Stimulated activated CD8-positive, alpha-beta memory T cell treated with anti-CD3 and anti-CD28 coated beads, Interleukin-7, amount 100 ng/mL, for 48 hours (primary cell): ENCODE data around the gene SLC10A7.

Experiments used
- DNase-seq, 2 donors: peaks; one replicate each; pipeline ENCODE4 v3.0.0-alpha.2; 2020; ENCODE audit warnings: low read depth in 1 of 2; ENCODE audit errors: extremely low read depth in 1 of 2

The SLC10A7 gene

DNA sequence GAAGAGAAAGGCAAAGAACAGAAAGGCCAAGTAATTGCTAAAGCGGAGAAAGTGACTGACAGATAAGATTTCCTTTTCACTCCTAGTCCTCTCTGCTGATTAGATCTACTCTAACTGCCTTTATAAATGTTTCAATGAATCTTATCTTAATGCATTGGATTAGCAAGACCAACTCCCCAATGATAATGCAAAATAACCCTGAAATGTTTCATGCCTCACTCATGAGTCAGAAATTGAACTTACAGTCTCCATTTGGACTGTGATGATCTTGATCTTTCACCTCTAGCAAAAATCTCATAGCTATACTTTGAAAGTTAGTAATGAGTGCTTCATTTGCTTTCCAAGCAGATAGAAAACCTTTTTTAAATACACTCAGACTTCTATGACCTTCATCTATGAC, 26.5 kb downstream of the SLC10A7 start:
- no peak for DNase-seq

DNA sequence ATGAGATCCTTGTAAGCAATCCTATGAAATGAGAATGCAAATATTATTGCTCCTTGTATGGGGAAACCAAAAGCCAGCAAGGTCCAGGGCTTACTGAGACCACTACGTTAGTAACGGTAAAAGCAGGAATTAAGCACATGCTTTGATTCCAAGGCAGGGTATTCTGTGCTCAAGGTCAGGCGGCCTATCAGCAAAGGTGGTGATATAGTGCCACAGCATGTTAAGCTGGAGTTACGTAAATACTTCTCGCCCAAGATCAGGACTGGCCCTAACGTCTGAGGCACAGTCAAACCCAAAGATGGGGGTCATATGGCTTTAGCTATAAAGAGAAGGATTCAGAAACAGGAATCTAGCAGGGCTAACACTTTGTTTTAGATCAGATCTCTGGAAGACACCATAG, 27.6 kb downstream of the SLC10A7 start:
- DNase-seq = no peak

DNA sequence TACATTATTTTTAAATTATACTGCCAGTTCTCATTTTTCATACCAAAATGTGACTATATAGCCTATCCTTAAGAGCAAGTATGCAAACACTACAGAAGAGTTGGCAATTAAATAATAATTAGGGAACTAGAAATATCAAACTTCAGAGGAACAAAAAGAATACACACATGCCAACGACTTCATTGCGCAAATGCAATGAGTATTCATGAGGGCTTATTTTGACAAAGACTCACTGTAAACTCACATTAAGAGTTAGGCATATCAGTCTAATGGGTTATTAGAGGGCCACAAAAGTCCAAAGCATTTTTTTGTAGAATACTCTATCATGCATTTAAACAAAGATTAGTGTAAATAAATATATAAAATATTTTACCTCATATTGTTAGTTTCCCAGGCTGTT, 31.6 kb downstream of the SLC10A7 start:
- no peak for DNase-seq

- DNase-seq = no peak
Observed at GRCh38 chr4:146488495-146489174, 33.1 kb downstream of the SLC10A7 start.

DNA sequence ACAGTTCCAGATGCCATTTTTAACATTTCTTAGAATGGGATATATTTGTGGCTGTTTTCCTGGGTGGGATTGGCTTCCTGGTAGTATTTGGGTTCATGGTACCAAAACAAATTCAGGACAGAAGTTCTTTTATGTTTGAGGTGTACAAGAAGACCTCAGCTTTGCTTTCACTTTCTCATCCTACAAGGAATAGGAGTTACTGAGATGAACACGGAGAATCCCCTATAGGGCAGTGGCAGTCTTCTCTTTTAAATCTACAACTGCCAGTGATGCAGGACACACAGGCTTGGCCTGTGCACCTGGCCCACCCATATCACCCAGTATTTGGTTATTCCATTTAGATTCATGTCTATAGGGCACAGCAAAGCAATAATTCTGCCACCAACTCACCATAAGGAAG, 35.2 kb downstream of the SLC10A7 start:
- DNase-seq = no peak

DNA sequence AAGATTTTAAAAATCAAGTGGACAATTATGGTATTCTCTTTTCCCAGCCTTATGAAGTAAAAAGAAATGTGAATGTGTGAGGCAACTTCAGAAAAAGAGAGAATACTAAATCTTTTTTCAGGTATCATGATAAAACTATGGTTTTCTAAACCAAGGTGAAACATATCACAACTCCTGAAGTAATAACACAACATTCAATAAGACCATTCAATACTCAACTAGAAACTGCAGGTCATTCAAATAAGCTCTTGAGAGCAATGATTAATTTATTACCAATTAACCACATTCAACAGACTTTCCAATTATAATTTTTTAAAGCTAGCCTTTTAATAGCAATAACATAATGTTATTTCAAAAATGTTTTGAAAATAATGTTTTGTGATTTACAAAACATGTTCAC, 35.8 kb downstream of the SLC10A7 start:
- DNase-seq = no peak

- DNase-seq = no peak
Observed at GRCh38 chr4:146482788-146483187, 39.0 kb downstream of the SLC10A7 start.

DNA sequence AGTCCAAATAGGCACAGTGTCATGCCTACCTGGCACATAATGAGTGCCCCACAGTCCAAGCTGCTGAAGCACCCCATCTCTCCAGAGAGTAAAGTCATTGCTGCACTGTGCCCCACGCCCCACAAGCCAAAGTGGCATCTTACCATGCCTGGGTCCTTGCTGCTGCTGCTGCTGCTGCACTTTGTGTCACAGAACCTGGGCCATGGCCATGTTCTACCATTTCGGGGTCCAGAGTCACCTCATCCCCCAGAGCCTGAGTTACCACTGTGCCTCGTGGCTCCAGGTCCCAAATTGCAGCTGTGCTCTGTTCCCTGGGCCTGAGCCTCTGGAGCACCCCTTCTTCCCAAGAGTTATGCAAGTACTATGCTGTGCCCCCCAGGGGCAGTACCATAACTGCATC, 40.5 kb downstream of the SLC10A7 start:
- no peak for DNase-seq

GRCh38 chr4:146478009-146478408, 43.7 kb downstream of the SLC10A7 start:
- DNase-seq = no peak

DNA sequence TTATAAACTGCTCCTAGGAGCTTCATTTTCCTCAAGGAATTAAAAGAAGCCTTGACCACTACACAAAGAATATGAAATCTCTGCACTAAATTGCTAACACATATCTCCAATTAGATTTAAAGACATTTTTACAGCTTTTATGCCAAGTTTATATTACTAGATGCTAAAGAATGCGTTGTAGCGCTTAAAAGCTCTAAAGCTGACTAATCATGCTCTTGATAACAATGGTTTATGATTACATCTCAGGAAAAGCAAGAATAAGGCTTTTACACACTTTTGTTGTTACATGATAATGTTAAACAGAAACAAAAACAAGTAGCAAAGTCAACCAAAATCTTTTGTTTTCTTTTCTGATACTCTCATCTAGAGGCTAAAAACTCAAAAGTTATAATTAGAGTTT, 44.7 kb downstream of the SLC10A7 start:
- DNase-seq = no peak

DNA sequence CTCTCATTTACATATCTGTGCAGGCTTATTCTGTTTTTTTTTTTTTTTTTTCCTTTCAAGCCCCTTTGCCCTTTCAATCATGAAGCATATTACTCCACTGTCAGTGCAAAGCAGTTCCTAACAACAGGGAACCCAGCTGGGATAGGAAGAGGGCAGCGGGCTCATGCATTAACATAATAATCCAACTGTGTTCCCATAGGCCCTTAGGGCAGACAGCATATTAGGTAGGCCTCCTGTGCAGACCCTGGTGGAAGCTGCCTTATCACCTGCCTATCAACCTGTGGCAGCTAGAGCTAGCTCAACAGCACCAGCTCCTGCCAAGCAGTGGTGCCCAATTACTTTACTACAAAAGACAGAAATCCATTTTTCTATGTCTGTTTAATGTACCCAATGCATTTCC, 49.3 kb downstream of the SLC10A7 start:
- DNase-seq = no peak

DNA sequence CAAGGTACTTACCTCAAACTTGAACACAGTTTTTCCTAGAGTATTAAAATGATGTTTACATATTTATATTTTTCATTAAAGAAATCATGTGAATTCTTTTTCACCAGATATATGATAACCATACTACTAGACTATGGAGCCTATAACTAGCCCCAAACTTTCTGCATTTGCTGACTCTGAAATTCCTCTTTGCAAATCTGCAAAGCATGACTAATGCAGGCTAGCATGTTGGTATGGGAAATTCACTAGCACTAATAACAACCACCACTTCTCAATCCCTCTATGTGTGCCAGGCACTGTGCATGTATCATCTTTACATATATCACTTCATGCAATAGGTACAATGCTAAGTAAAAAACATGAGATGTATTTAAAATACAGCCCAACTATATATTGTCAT, 51.1 kb downstream of the SLC10A7 start:
- DNase-seq = no peak

GRCh38 chr4:146469022-146469421, 52.7 kb downstream of the SLC10A7 start:
- no peak for DNase-seq

DNA sequence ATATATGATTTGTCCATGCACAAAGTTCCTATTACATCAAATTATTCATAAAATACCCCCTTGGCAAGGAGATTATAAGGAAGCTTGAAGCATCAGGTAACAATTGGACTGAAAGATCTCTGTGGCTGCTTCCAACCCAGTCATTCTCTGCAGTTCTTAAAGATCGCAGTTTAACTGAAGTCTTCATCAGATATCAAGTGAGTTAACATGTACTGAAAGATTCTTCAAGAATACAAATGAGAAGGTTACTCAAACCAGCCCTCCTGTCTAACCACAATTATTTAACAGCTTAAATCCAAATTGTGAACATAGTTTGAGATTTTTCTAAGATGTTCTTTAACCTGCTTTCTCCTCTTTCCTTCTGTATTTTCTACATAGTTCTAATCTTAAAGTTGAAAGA, 56.1 kb downstream of the SLC10A7 start:
- DNase-seq = no peak

DNA sequence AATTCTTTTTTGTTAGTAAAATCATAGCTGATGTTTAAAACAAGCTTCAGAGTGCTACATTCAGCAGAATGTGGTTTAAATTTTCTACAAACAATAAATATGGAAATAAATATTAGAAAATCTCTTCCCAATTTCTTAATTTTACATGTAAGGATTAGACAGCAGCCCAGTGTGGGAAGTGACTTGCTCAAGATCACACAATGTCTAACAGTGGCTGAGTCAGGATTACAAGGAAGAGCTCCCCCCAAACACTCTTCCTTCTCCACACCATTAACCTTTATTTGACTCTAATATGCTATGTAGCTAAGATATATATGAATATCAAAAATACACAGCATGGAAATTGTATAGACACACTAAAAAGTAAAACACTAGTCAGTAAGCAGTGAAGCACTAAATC, 59.5 kb downstream of the SLC10A7 start:
- DNase-seq = no peak

DNA sequence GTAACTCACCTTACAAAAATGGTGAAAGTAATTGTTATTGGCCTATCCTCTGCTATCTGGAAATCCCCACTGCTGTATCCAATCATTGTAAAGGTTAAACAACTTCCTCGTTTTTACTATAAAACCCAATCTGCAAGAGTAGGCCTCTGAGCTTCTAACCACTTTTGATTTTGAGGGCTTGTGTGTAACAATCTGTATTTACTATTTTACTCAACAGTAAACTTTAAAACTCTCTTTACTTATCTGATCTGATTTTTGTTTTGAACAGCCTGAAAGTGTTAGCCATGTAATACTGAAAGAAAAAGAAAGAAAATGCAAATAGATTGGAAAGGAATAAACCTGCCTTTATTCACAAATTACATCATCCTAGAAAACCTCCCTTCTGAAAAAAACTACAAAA, 63.1 kb downstream of the SLC10A7 start:
- DNase-seq = no peak

GRCh38 chr4:146456681-146457080, 65.1 kb downstream of the SLC10A7 start:
- DNase-seq = no peak

- no peak for DNase-seq
Observed at GRCh38 chr4:146453181-146453807, 68.4 kb downstream of the SLC10A7 start.

DNA sequence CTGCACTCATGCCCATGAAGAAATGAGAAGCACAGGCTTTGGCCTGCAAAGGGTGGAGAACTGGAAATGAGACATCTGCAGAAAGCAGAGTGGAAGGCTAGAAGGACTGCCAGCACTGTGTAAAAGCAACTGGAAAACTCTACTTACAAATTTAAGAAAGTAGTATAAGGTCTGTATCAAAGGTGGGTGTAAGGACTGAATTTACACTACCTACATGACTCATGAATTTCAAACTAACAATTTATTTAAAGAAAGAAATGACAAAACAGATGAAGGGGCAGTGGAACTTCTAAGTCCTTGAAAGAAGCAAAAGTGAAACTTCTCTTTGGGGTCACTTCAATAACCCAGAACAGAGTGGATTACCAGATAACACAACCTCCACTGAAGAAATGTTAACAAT, 71.2 kb downstream of the SLC10A7 start:
- no peak for DNase-seq

GRCh38 chr4:146446555-146446954, 75.2 kb downstream of the SLC10A7 start:
- no peak for DNase-seq

DNA sequence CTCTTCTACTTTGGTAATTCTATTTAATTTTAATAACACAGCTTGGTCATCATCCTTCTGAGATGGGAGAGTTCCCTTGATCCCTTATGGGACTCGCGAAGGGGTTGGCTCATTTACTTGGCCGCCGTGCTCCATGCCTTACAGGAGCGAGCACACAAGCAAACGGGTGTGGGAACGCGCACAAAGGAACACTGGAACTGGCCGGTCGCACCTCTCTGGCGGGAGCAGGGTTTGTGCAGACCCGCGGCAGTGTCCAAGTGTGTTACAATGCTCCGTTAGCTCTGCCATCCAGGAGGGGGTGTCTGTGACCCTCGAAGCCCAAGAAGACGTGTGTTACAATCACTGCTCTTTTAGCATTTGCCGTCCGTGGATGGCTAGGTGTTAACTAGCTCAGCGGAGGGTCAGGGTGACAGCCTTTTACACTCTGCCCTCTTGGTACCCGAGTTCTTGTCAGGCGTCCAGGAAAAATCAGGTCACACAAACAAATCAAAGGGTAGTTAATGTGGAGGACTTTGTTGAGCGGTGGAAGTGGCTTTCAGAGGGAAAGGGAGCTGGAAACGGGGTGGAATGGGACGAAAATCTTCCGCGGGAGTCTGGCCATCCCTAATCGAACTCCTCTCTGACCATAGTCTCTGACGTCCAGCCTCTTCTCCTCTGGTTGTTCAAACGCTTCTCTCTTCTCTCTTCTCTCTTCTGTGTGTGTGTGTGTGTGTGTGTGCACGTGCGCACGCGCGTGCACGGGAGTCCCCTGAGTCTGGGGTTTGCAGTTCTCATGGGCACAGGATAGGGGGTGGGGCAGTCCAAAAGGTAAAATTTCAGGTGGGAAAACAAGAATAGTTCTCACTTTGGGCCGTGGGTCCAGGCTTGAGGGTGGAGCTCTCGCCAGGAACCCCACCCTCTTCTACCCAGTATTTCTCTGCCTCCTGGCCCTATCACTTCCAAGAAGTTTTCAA, 76.3 kb downstream of the SLC10A7 start:
- DNase-seq = no peak

DNA sequence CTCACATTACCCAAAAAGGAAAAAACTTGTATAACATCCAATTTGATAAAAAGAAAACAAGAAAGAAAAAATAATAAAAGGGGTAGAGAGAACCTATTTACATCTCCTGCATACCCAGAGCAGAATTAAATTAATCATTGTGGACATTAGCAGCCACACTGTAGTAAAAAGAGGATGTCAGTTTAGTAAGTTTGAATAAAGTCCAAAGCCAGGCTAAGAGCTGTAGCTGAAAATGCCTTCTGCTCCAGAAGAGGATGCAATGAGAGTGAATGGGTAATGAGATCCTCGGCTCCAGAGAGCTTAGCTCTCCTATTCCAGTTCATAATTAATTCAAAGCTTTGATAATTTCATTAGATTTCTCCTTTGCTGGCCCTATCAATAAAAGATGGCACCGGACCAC, 78.2 kb downstream of the SLC10A7 start:
- DNase-seq = no peak
